LNCAP (cell line): ENCODE results near the gene KAZN.

Experiments used
- TF ChIP-seq, protein P1 (sequence below): fragments of 450-650 bp; IDR thresholded peaks from 2 replicates; pipeline ENCODE4 v1.5.1; 2017; ENCODE audit warnings: mild to moderate bottlenecking

KAZN gene

GRCh38 chr1:14946011-14946359 is 347.5 kb downstream of the KAZN start:
- TF ChIP-seq, protein P1, sequence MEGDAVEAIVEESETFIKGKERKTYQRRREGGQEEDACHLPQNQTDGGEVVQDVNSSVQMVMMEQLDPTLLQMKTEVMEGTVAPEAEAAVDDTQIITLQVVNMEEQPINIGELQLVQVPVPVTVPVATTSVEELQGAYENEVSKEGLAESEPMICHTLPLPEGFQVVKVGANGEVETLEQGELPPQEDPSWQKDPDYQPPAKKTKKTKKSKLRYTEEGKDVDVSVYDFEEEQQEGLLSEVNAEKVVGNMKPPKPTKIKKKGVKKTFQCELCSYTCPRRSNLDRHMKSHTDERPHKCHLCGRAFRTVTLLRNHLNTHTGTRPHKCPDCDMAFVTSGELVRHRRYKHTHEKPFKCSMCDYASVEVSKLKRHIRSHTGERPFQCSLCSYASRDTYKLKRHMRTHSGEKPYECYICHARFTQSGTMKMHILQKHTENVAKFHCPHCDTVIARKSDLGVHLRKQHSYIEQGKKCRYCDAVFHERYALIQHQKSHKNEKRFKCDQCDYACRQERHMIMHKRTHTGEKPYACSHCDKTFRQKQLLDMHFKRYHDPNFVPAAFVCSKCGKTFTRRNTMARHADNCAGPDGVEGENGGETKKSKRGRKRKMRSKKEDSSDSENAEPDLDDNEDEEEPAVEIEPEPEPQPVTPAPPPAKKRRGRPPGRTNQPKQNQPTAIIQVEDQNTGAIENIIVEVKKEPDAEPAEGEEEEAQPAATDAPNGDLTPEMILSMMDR = no peak

GRCh38 chr1:14946684-14947238 is 348.3 kb downstream of the KAZN start:
- TF ChIP-seq, protein P1 = no peak

GRCh38 chr1:14947421-14947820 is 348.9 kb downstream of the KAZN start:
- TF ChIP-seq, protein P1 = no peak

GRCh38 chr1:14948112-14948652 is 349.7 kb downstream of the KAZN start:
- TF ChIP-seq, protein P1 = no peak

DNA sequence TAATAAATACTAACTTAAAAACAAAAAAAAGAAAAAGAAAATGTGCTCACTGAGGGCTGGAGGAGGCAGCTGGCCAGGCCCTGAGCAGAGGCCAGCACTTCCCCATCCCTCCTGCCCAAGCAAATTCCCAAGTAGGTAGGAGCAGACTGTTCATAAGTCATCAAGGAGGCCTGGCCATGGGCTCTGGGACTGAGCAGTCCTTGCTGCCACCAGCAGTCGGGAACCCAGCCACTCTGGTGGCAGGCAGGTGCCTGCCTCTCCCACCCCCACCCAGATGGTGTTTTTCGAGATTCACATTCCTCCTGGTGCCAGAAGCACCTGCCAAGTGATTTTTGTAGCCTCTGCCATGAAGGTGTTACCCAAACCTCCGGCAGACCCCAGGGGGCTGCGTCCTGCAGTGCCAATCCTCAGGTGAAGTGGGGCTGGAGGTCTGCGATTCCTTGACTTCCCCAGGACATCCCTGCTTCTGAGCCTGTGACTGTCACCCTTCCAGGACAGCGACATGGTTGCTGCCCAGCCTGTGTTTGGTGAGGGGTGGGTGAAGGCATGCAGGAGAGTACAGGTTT is 350.9 kb downstream of the KAZN start:
- TF ChIP-seq, protein P1 = no peak

GRCh38 chr1:14949836-14950713 is 351.6 kb downstream of the KAZN start:
- TF ChIP-seq, protein P1 = no peak

DNA sequence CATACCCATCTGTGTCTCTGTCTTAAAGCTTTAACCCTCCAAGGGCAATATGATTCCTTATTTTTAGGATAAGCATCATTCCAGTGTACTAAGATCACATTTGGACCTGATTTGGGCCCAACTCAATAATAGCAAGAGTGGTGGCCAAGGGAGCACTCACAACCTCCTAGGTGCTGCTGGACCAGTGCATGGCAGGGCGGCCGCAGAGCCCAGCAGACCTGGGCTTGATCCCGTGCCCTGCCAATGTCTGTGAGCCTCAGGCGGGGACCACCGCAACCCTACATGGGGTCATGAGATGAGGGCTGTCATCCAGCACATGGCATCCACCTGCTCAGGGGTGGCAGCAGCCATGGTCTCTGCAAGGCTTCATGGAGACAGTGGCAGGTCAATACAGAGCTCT is 353.3 kb downstream of the KAZN start:
- TF ChIP-seq, protein P1 = no peak
